ENCODE measurements around the gene SLC7A7. TPM values are rescaled to one million over a fixed set of nuclear protein-coding genes. Genes with fewer than 3 reads are reported as not detected.

The SLC7A7 gene
- total and polyA plus RNA-seq, 2 donors (not counting 1 experiment from before 2014, with no cell fraction given): 6.3 to 9.5 TPM

DNA sequence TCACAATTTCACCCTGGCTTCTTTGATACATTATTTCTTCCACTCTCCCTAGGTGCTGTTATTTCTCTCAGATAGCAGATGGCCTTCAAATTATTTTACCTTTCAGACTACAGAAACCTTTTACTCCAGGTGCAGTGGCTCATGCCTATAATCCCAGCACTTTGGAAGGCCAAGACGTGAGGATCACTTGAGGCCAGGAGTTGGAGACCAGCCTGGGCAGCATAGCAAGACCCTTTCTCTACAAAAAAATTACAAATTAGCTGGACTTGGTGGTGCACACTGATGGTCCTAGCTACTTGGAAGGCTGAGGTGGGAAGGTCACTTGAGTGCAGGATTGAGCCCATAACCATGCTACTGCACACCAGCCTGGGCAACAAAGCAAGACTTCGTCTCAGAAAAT is 23.1 kb downstream of the SLC7A7 start:
- no peak for DNase-seq (ENCODE audit: low read depth in 2 of 2)
- Histone ChIP-seq H4K20me1 (ENCODE audit: control insufficient read depth, extremely low read depth, insufficient read depth, low read length) (no peaks in the 10 kb centered on the region), H3K4me2 (ENCODE audit: extremely low read depth, insufficient read depth, low read length) (no peak overlapping the region), H3K36me3 (ENCODE audit: control insufficient read depth, insufficient read depth, low read length) (no peaks in the 10 kb centered on the region), H3K27ac (ENCODE audit: insufficient read depth, low read length) (no peak overlapping the region), H3K9ac (ENCODE audit: insufficient read depth, low read length) (no peak overlapping the region), H3K4me3 (replicated peaks in 1 of 4; ENCODE audit: control extremely low read depth in 1 of 4, insufficient read depth in 1 of 4, low read depth in 3 of 4, low read length in 4 of 4) (no peak overlapping the region), H3K9me3 (ENCODE audit: control insufficient read depth, insufficient read depth, low read depth, low read length) (no peaks in the 10 kb centered on the region), H3K27me3 (ENCODE audit: control insufficient read depth, insufficient read depth, low read length) (no peaks in the 10 kb centered on the region), H2AFZ (ENCODE audit: low read length) (no peak overlapping the region), H3K4me1 (ENCODE audit: control insufficient read depth, extremely low read depth, insufficient read depth, low read length) (no peaks in the 10 kb centered on the region), H3K79me2 (ENCODE audit: control insufficient read depth, insufficient read depth, low read length) (no peaks in the 10 kb centered on the region)
- TF ChIP-seq EZH2 (IDR thresholded peaks at IDR 0.05; ENCODE audit: low read length, missing control alignments): no peak
- TF ChIP-seq, protein P1, sequence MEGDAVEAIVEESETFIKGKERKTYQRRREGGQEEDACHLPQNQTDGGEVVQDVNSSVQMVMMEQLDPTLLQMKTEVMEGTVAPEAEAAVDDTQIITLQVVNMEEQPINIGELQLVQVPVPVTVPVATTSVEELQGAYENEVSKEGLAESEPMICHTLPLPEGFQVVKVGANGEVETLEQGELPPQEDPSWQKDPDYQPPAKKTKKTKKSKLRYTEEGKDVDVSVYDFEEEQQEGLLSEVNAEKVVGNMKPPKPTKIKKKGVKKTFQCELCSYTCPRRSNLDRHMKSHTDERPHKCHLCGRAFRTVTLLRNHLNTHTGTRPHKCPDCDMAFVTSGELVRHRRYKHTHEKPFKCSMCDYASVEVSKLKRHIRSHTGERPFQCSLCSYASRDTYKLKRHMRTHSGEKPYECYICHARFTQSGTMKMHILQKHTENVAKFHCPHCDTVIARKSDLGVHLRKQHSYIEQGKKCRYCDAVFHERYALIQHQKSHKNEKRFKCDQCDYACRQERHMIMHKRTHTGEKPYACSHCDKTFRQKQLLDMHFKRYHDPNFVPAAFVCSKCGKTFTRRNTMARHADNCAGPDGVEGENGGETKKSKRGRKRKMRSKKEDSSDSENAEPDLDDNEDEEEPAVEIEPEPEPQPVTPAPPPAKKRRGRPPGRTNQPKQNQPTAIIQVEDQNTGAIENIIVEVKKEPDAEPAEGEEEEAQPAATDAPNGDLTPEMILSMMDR (conservative IDR thresholded peaks at IDR 0.05 in 1 of 2, IDR thresholded peaks at IDR 0.05 in 1 of 2; ENCODE audit: low read depth in 1 of 2, low read length in 2 of 2): no peak

DNA sequence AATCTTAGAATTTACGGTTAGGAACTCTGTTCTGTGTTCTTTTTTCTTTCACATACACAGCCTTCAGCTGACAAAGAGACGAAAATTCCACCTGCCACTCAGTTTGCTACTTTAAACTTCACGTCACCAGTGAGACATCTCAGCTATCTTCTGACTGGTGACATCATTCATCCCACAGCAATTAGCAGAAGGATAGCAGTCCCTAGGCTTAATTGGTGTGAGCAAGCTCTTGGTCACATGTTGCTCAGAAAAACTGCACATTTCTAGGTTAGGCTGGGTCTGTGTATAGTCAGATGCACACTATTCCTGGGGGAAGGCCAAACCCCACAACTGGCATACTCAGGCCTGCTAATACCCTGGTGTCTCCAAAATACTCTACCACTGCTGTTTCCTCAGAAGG is 23.9 kb downstream of the SLC7A7 start:
- peak; percentile 53 to 84 for DNase-seq (ENCODE audit: low read depth in 2 of 2)
- H3K4me1 ChIP-seq (ENCODE audit: control insufficient read depth, extremely low read depth, insufficient read depth, low read length): no peaks in the 10 kb centered on the region
- no peaks in the 10 kb centered on the region for H3K79me2 ChIP-seq (ENCODE audit: control insufficient read depth, insufficient read depth, low read length)
- no peak overlapping the region for H3K4me2 ChIP-seq (ENCODE audit: extremely low read depth, insufficient read depth, low read length)
- no peak overlapping the region for H3K4me3 ChIP-seq (replicated peaks in 1 of 4; ENCODE audit: control extremely low read depth in 1 of 4, insufficient read depth in 1 of 4, low read depth in 3 of 4, low read length in 4 of 4)
- H3K27me3 ChIP-seq (ENCODE audit: control insufficient read depth, insufficient read depth, low read length): no peaks in the 10 kb centered on the region
- no peak overlapping the region for H3K9ac ChIP-seq (ENCODE audit: insufficient read depth, low read length)
- no peaks in the 10 kb centered on the region for H3K36me3 ChIP-seq (ENCODE audit: control insufficient read depth, insufficient read depth, low read length)
- no peak for TF ChIP-seq EZH2 (IDR thresholded peaks at IDR 0.05; ENCODE audit: low read length, missing control alignments)
- H2AFZ ChIP-seq (ENCODE audit: low read length): no peak overlapping the region
- no peak overlapping the region for H3K27ac ChIP-seq (ENCODE audit: insufficient read depth, low read length)
- H3K9me3 ChIP-seq (ENCODE audit: control insufficient read depth, insufficient read depth, low read depth, low read length): no peaks in the 10 kb centered on the region
- no peaks in the 10 kb centered on the region for H4K20me1 ChIP-seq (ENCODE audit: control insufficient read depth, extremely low read depth, insufficient read depth, low read length)

DNA sequence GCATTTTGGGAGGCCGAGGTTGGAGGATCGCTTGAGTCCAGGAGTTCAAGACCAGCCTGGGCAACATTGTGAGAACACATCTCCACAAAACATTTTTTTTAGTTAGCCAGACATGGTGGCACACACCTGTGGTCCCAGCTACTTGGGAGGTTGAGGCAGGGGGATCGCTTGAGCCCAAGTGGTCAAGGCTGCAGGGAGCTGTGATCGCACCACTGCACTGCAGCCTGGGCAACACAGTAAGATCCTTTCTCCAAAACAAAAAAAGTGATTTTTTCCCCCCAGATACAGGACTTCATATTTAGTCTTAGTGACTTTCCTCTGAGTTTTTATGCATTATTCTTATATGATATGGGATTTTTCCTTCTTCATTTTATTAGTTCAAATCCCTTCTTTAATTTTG is 28.6 kb downstream of the SLC7A7 start:
- Histone ChIP-seq H3K27ac (ENCODE audit: insufficient read depth, low read length) (no peak overlapping the region), H3K4me2 (ENCODE audit: extremely low read depth, insufficient read depth, low read length) (no peak overlapping the region), H3K27me3 (ENCODE audit: control insufficient read depth, insufficient read depth, low read length) (no peaks in the 10 kb centered on the region), H2AFZ (ENCODE audit: low read length) (no peak overlapping the region), H3K36me3 (ENCODE audit: control insufficient read depth, insufficient read depth, low read length) (no peaks in the 10 kb centered on the region), H3K4me1 (ENCODE audit: control insufficient read depth, extremely low read depth, insufficient read depth, low read length) (no peaks in the 10 kb centered on the region), H3K9me3 (ENCODE audit: control insufficient read depth, insufficient read depth, low read depth, low read length) (no peaks in the 10 kb centered on the region), H4K20me1 (ENCODE audit: control insufficient read depth, extremely low read depth, insufficient read depth, low read length) (no peaks in the 10 kb centered on the region), H3K9ac (ENCODE audit: insufficient read depth, low read length) (no peak overlapping the region), H3K79me2 (ENCODE audit: control insufficient read depth, insufficient read depth, low read length) (no peaks in the 10 kb centered on the region), H3K4me3 (replicated peaks in 1 of 4; ENCODE audit: control extremely low read depth in 1 of 4, insufficient read depth in 1 of 4, low read depth in 3 of 4, low read length in 4 of 4) (no peak overlapping the region)
- DNase-seq (ENCODE audit: low read depth in 2 of 2): no peak
- TF ChIP-seq, protein P1 (conservative IDR thresholded peaks at IDR 0.05 in 1 of 2, IDR thresholded peaks at IDR 0.05 in 1 of 2; ENCODE audit: low read depth in 1 of 2, low read length in 2 of 2): no peak
- no peak for TF ChIP-seq EZH2 (IDR thresholded peaks at IDR 0.05; ENCODE audit: low read length, missing control alignments)

Measured in fibroblast of lung (primary cell).